Measurements from ENCODE around the gene CLN5. TPM values are rescaled to one million over a fixed set of nuclear protein-coding genes. Genes with fewer than 3 reads are reported as not detected.

The CLN5 gene
- total RNA-seq, 1 experiment from 2014 or later: 11.7 TPM

Other genes starting within 250 kb of the CLN5 start
- 6.4 and 7.4 TPM in 2 replicates for gene KCTD12, start 105.7 kb upstream of the CLN5 start, total RNA-seq (2014; rRNA removed; shearing (Covaris generic))
- not detected in 2 replicates for gene ACOD1, start 43.6 kb upstream of the CLN5 start, total RNA-seq (2014; rRNA removed; shearing (Covaris generic))
- gene FBXL3, start 35.1 kb downstream of the CLN5 start, total RNA-seq (2014; rRNA removed; shearing (Covaris generic)): 40.0 and 49.2 TPM in 2 replicates

Data from HT-29 (cell line).